A673 (cell line): ENCODE data around the gene RDH16.
"Not testable (repeated sequence)": the region's sequence is repeated elsewhere in the genome, so short reads cannot be mapped to it uniquely, and the experiment has no call there.

Source experiments
- CTCF ChIP-seq: fragments of 300-800, 200-600 bp; sonication (generic); conservative IDR thresholded peaks from 2 replicates; pipeline ENCODE4 v1.5.1; 2017; ENCODE audit warnings: low read depth, mild to moderate bottlenecking, antibody characterized with exemption, low read length, moderate library complexity, mixed read lengths
- EZH2 ChIP-seq: fragments of 200-600 bp; sonication (generic); IDR thresholded peaks from 2 replicates; pipeline ENCODE4 v1.6.1; 2017; ENCODE audit warnings: borderline replicate concordance, low read depth, mild to moderate bottlenecking, mixed read lengths, antibody characterized with exemption, low read length; ENCODE audit not compliant: poor library complexity, severe bottlenecking

DNA sequence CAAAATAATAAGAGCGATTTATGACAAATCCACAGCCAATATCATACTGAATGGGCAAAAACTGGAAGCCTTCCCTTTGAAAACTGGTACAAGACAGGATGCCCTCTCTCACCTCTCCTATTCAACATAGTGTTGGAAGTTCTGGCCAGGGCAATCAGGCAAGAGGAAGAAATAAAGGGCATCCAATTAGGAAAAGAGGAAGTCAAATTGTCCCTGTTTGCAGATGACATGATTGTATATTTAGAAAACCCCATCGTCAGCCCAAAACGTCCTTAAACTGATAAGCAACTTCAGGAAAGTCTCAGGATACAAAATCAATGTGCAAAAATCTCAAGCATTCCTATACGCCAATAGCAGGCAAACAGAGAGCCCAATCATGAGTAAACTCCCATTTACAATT lies 4.8 kb upstream of the RDH16 start:
- TF ChIP-seq CTCF, EZH2: not testable (repeated sequence)
